HG03378 (cell line): ENCODE data around the gene ATL3.
A peak's percentile ranks its signal among the peaks of the same experiment; 100 is the strongest.
"Not testable (repeated sequence)": the region's sequence is repeated elsewhere in the genome, so short reads cannot be mapped to it uniquely, and the experiment has no call there.

Source experiments
- ATAC-seq: cut with Tn5 transposase; IDR thresholded peaks from one replicate; pipeline ENCODE4 v1.9.1; 2021; ENCODE audit warnings: mild to moderate bottlenecking, moderate library complexity; ENCODE audit not compliant: unreplicated experiment

ATL3 gene, protein sequence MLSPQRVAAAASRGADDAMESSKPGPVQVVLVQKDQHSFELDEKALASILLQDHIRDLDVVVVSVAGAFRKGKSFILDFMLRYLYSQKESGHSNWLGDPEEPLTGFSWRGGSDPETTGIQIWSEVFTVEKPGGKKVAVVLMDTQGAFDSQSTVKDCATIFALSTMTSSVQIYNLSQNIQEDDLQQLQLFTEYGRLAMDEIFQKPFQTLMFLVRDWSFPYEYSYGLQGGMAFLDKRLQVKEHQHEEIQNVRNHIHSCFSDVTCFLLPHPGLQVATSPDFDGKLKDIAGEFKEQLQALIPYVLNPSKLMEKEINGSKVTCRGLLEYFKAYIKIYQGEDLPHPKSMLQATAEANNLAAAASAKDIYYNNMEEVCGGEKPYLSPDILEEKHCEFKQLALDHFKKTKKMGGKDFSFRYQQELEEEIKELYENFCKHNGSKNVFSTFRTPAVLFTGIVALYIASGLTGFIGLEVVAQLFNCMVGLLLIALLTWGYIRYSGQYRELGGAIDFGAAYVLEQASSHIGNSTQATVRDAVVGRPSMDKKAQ

GRCh38 chr11:63671322-63672155 is at the start of gene ATL3:
TSS of gene ATL3 (minus strand) at chr11:63671376. CDS start at chr11:63671335, 41 bp downstream.
- ATAC-seq = peak; percentile 88

DNA sequence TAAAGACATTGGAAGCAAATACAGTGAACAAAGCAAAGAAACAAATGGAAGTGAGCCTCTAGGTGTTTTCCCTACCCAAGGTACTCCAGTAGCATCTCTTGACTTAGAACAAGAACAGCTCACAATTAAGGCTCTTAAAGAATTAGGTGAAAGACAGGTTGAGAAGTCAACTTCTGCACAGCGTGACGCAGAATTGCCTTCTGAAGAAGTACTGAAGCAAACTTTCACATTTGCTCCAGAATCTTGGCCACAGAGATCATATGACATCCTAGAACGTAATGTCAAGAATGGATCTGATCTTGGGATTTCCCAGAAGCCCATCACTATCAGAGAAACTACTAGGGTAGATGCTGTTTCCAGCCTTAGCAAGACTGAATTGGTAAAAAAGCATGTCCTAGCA is 49.4 kb upstream of the ATL3 start:
- ATAC-seq = no peak

DNA sequence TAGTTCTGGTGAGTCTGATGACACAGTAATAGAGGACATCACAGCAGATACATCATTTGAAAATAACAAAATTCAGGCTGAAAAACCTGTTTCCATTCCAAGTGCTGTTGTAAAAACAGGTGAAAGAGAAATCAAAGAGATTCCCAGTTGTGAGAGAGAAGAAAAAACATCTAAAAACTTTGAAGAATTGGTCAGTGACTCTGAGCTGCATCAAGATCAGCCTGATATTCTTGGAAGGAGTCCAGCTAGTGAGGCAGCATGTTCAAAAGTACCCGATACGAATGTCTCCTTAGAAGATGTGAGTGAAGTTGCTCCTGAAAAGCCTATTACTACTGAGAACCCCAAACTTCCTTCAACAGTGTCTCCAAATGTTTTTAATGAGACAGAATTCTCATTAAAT is 48.8 kb upstream of the ATL3 start:
- ATAC-seq = no peak

GRCh38 chr11:63719001-63719400 is 47.8 kb upstream of the ATL3 start:
- no peak for ATAC-seq

DNA sequence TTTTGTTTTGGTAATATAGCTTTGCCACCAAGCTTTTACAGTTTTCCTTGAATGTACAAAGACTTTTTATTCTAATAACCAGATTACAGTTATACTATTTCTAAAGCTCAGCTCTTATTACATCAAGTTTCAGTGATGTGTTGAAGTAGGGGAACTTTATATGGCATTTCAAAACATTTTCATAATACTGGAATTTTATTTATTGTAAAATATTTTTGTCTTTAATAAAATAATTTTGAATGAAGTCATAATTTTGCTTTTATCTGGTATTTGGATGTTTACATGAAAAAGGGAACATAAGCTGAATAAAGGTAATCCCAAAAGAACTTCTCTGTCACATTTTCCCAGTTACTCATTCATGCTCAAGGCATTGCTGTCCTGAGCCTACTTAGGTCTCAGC is 44.9 kb upstream of the ATL3 start:
- ATAC-seq = no peak

DNA sequence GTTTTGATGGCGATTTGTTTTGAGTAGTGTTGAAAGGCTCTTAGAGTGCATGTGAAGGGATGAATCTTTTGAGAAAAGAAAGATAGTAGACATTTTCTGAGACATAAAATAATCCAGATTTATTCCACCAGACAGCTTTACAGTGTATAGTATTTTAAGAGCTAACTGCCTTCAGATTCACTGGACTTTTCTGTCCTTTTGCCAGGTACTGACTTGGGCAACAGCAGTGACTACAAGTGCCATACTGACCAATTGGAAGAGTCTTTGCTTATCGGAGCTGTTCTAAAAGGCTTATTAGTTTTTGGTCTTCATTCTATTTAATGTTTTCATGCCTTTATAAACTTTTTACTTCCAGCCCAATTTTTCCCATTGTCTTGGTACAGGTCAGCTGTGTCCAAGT is 42.6 kb upstream of the ATL3 start:
- ATAC-seq = no peak

DNA sequence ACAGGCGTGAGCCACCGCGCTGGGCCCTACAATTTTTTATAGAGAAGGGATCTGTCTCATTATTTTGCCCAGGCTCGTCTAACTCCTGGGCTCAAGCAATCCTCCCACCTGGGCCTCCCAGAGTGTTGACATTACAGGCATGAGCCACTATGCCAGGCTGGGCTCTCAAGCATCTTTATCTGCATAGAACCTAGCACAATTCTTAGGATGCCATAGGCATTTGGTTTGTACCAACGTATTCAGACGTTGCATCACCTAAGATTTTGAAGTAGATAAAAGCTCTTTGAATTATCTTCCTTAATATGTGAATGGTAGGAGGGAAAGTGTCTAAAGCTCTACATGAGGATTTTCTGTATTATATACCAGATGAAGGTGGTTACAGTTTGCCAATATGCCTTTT is 40.7 kb upstream of the ATL3 start:
- no peak for ATAC-seq

- no peak for ATAC-seq
Observed at GRCh38 chr11:63710476-63711217, 39.5 kb upstream of the ATL3 start.

GRCh38 chr11:63709336-63709884 is 38.2 kb upstream of the ATL3 start:
- ATAC-seq = no peak

GRCh38 chr11:63708764-63709163 is 37.6 kb upstream of the ATL3 start:
- ATAC-seq = no peak

DNA sequence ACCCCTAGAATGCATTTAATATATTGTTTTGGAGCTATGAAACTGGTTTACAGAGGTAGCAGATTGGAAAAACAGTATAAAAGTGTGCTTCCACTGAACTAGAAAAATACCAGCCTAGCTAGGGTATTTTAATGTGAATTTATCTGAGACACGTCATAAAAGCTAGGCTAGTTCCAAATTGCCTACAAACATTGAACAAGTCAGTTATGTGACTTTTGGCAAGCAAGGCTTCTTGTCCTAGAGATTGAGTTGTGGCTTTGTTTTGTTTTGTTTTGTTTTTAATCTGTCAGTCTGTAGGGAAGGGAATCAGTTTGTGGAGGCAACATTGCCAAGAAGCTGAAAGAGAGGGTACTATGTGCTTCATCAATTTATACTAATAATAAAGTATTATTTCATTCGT is 34.4 kb upstream of the ATL3 start:
- ATAC-seq = no peak

DNA sequence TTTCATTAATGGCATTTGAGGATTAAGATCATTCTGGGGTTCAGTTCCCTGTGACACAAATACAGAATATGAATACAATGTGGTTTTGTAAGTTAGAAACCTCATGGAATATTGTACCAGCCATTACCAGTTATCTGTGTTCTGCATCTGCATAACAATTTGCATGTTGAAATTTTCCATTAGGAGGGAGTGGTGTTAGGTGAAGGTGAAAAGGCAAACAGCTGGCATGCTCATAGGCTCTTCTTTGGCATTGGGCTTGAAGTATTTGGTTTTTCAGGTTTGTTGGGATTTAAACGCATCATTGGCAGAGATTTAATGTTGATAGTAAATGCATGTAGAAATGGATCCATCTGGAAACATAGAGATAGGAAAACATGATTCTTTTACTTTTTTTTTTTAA is 28.7 kb upstream of the ATL3 start:
- ATAC-seq = no peak

GRCh38 chr11:63698976-63699733 is 28.0 kb upstream of the ATL3 start:
- ATAC-seq = no peak

- no peak for ATAC-seq
Observed at GRCh38 chr11:63694596-63694995, 23.4 kb upstream of the ATL3 start.

DNA sequence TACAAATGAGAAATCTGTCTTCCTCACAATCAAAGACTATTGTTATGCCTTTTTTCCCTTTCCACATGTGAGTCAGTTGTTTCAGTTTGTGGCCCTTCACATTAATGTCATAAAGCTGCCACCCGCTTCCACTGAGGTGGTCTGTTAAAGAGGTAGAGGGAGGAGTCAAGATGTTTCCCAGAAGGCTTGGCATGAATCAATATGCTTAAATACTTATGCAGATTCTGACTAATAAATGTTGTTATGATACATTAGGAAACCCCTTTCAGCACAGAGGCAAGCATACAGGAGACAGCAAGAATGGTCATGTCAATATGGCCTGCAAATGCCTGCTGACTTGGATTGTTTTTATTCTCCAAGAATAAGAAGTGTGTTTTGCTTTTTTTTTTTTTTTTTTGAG is 16.7 kb upstream of the ATL3 start:
- no peak for ATAC-seq

- no peak for ATAC-seq
Observed at GRCh38 chr11:63686926-63687325, 15.8 kb upstream of the ATL3 start.

- ATAC-seq = not testable (repeated sequence)
Observed at GRCh38 chr11:63685158-63685721, 14.1 kb upstream of the ATL3 start.

DNA sequence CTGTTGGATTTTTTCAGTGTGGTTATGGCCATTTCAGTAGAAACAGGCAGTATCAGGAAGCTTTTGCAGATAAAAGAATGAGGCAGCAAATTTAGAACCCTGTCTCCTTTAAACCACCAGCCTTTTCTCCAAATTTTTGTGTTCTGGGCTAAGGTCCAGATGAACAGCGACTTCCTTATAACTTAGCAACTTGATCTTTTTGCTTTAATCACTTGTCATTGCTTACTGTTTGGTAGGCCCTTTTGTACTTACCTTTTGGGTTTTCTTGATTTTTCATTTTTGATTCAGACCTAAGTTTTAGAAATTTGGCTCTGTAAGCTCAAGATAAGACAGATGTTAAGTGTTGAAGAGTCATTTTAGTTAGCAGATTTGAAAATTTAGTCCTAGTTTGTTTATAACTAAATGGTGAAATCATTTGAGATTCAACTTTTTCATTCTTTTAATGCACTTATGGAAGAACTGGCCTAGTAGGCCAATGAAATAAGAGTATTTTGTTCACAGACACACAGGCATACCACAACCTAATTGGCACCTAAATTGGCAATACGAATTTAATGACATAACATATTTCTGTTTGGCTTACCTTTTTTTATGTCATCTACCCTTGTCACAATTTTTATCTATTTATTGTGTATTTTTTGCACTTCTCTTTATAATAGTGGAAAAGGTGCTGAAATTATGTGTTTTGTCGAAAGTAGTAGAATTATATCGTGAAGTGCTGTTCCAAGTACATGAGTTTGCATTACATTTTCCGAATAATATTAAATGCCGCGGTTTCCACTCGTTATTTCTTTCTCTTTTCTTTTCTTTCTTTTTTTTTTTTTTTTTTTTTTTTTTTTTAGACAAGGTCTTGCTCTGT is 12.2 kb upstream of the ATL3 start:
- ATAC-seq = no peak
